ENCODE data around the gene PTPRK.
A peak's percentile ranks its signal among the peaks of the same experiment; 100 is the strongest.

The PTPRK gene

GRCh38 chr6:128520436-128521281, at the start of gene PTPRK:
Gene PTPRK (minus strand): TSS chr6:128520599. CDS start chr6:128520358, 241 bp downstream.
- TF ChIP-seq CTCF (IDR thresholded peaks at IDR 0.05; ENCODE audit: control extremely low read depth, extremely low read depth, low read depth, missing control alignments), result peak; percentile 37
- ChIA-PET CTCF (interaction anchor here (1.0 to 1.7 kb wide), 3 partner anchors 9 to 30 kb away, joined by 3 to 4 read pairs (median 3); no protein-coding TSS in a partner anchor), POLR2A (no interaction called here)
- DNase-seq (ENCODE audit: extremely low spot score), result peak; percentile 72

- CTCF ChIA-PET, result no interaction called here
- no peak for DNase-seq (ENCODE audit: extremely low spot score)
Measured at GRCh38 chr6:128567029-128567428, 46.6 kb upstream of the PTPRK start.

GRCh38 chr6:128560966-128561365, 40.6 kb upstream of the PTPRK start:
- POLR2A ChIA-PET, result no interaction called here
- TF ChIP-seq CTCF (IDR thresholded peaks at IDR 0.05; ENCODE audit: control extremely low read depth, extremely low read depth, low read depth, missing control alignments), result no peak
- CTCF ChIA-PET, result interaction anchor here (0.9 kb wide), 1 partner anchor 10 kb away, joined by 3 read pairs; no protein-coding TSS in a partner anchor
- DNase-seq (ENCODE audit: extremely low spot score), result no peak

More at GRCh38 chr6:128567029-128567428, 46.6 kb upstream of the PTPRK start:
- POLR2A ChIA-PET, result no interaction called here
- TF ChIP-seq CTCF (IDR thresholded peaks at IDR 0.05; ENCODE audit: control extremely low read depth, extremely low read depth, low read depth, missing control alignments), result no peak

- ChIA-PET POLR2A (no interaction called here), CTCF (no interaction called here)
- no peak for DNase-seq (ENCODE audit: extremely low spot score)
- TF ChIP-seq CTCF (IDR thresholded peaks at IDR 0.05; ENCODE audit: control extremely low read depth, extremely low read depth, low read depth, missing control alignments), result no peak
Measured at GRCh38 chr6:128558924-128559323, 38.5 kb upstream of the PTPRK start.

- POLR2A ChIA-PET, result no interaction called here
- CTCF ChIA-PET, result no interaction called here
- TF ChIP-seq CTCF (IDR thresholded peaks at IDR 0.05; ENCODE audit: control extremely low read depth, extremely low read depth, low read depth, missing control alignments), result no peak
- no peak for DNase-seq (ENCODE audit: extremely low spot score)
Measured at GRCh38 chr6:128558021-128558420, 37.6 kb upstream of the PTPRK start.

- POLR2A ChIA-PET, result no interaction called here
- CTCF ChIA-PET, result no interaction called here
- no peak for TF ChIP-seq CTCF (IDR thresholded peaks at IDR 0.05; ENCODE audit: control extremely low read depth, extremely low read depth, low read depth, missing control alignments)
- DNase-seq (ENCODE audit: extremely low spot score), result no peak
Measured at GRCh38 chr6:128557081-128557480, 36.7 kb upstream of the PTPRK start.

Data from GM10248 (cell line).